Pulmonary artery endothelial cell (primary cell): ENCODE data around the gene AIG1. TPM values are rescaled to one million over a fixed set of nuclear protein-coding genes. Genes with fewer than 3 reads are reported as not detected.

Experiments used
- DNase-seq: peaks from one replicate; pipeline ENCODE4 v3.0.0-alpha.2; 2011; ENCODE audit warnings: low read depth, low spot score
- total RNA-seq: library from RNA; depleted of rRNA; stranded (reverse); fragments of >200 nt; gene quantifications from 2 replicates; pipeline ENCODE4 v1.2.3, GENCODE V29; 2014

The AIG1 gene
- total RNA-seq, 1 donor from 2014 or later: 19.3 TPM

- DNase-seq: no peak
These were observed 32.6 kb downstream of the AIG1 start for GRCh38 chr6:143093290-143093689.

- no peak for DNase-seq
These were observed 35.7 kb downstream of the AIG1 start for GRCh38 chr6:143096403-143096802.

- DNase-seq: no peak
These were observed 36.6 kb downstream of the AIG1 start for GRCh38 chr6:143097224-143097795.

GRCh38 chr6:143098054-143098671 is 37.5 kb downstream of the AIG1 start:
- no peak for DNase-seq

GRCh38 chr6:143099647-143100046 is 39.0 kb downstream of the AIG1 start:
- no peak for DNase-seq

GRCh38 chr6:143100429-143100828 is 39.7 kb downstream of the AIG1 start:
- DNase-seq: no peak

- DNase-seq: no peak
These were observed 43.2 kb downstream of the AIG1 start for GRCh38 chr6:143103916-143104315.

GRCh38 chr6:143107440-143107839 is 46.8 kb downstream of the AIG1 start:
- no peak for DNase-seq

GRCh38 chr6:143107911-143108761 is 47.4 kb downstream of the AIG1 start:
- no peak for DNase-seq

- DNase-seq: no peak
These were observed 48.5 kb downstream of the AIG1 start for GRCh38 chr6:143109196-143109595.

- DNase-seq: no peak
These were observed 49.9 kb downstream of the AIG1 start for GRCh38 chr6:143110572-143110971.

GRCh38 chr6:143110996-143111395 is 50.3 kb downstream of the AIG1 start:
- no peak for DNase-seq

GRCh38 chr6:143111443-143111842 is 50.8 kb downstream of the AIG1 start:
- DNase-seq: no peak

GRCh38 chr6:143112084-143112768 is 51.5 kb downstream of the AIG1 start:
- no peak for DNase-seq

- no peak for DNase-seq
These were observed 52.1 kb downstream of the AIG1 start for GRCh38 chr6:143112837-143113236.

- DNase-seq: no peak
These were observed 55.0 kb downstream of the AIG1 start for GRCh38 chr6:143115728-143116127.

- DNase-seq: no peak
These were observed 56.4 kb downstream of the AIG1 start for GRCh38 chr6:143117108-143117507.

- DNase-seq: no peak
These were observed 58.6 kb downstream of the AIG1 start for GRCh38 chr6:143119260-143119659.

GRCh38 chr6:143123081-143123480 is 62.4 kb downstream of the AIG1 start:
- no peak for DNase-seq

GRCh38 chr6:143123941-143124340 is 63.3 kb downstream of the AIG1 start:
- no peak for DNase-seq

- DNase-seq: no peak
These were observed 64.8 kb downstream of the AIG1 start for GRCh38 chr6:143125455-143125854.
